ENCODE measurements around the gene CIDEB. TPM values are rescaled to one million over a fixed set of nuclear protein-coding genes. Genes with fewer than 3 reads are reported as not detected.
A peak's percentile ranks its signal among the peaks of the same experiment; 100 is the strongest.

CIDEB gene
- total and polyA plus RNA-seq, 10 of the 15 experiments (the other 5 are each of a cell fraction or from before 2014, with no cell fraction given): 0.34 to 6.3 (median 3.2) TPM

DNA sequence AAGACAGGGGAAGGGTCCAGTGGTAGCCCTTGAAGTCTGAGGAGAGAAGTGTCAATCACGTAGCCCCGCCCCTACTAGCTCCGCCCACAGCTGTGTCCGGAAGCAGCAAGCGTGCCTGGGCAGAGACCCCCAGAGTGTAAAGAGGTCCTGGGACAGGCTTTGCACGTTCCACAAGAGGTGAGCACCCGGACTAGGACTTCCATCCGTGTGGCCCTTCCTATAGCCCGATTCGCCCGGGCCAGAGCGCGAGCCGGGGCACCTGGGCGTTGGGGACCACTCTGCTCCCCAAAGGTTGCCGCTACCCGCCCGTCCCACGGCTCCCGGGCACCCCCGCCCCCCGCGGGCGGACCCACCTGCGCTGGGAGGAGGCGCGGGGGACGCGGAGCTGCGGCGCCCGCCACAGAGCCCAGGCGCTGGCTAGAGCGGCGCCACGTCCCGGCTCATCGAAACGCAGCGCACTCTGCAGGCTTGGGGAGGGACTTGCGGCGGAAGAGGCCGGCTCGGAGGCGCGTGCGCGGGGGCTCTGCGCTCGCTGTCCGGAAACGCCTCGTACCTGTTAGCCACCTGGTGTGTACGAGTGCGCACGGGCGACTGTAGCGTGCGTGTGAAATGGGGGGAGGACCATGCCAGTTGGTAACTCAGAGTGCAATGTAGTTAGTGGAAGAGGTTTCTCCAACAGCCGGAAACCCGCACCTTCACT lies 36.5 kb downstream of the CIDEB start, which contains the start of gene RABGGTA (continued):
- TF ChIP-seq MEF2B (IDR thresholded peaks at IDR 0.05; ENCODE audit: partially characterized antibody, poor library complexity, severe bottlenecking) (peak; percentile 51), KDM1A (IDR thresholded peaks at IDR 0.05; ENCODE audit: borderline replicate concordance) (no peak), SMARCA5 (IDR thresholded peaks at IDR 0.05) (peak; percentile 98), CHD4 (IDR thresholded peaks at IDR 0.05) (no peak), BMI1 (IDR thresholded peaks at IDR 0.05; ENCODE audit: borderline replicate concordance) (no peak), ATF7 (IDR thresholded peaks at IDR 0.05; ENCODE audit: low read depth) (no peak; the same call in none of the 2 replicates), RBBP5 (conservative IDR thresholded peaks at IDR 0.05) (no peak), MXI1 (IDR thresholded peaks at IDR 0.05; ENCODE audit: low read depth, low read length) (peak; percentile 86), IRF4 (IDR thresholded peaks at IDR 0.05; ENCODE audit: low read depth, low read length) (0 out of 2 replicates have a peak, but pooled peaks have one; percentile 7), NRF1 (conservative IDR thresholded peaks at IDR 0.05; ENCODE audit: low read depth, low read length) (peak; percentile 88), HDAC2 (IDR thresholded peaks at IDR 0.05) (no peak), MYC (IDR thresholded peaks at IDR 0.05; ENCODE audit: insufficient read depth, insufficient read length, insufficient replicate concordance, low read length, severe bottlenecking) (peak; percentile 86), NFYB (IDR thresholded peaks at IDR 0.05; ENCODE audit: insufficient read depth, low read depth, low read length) (no peak), IKZF1 (conservative IDR thresholded peaks at IDR 0.05) (peak; percentile 95), CBFB (IDR thresholded peaks at IDR 0.05; ENCODE audit: low read depth) (no peak), KLF5 (IDR thresholded peaks at IDR 0.05; ENCODE audit: partially characterized antibody) (peak; percentile 89), CREB1 (IDR thresholded peaks at IDR 0.05; ENCODE audit: low read depth) (peak; percentile 61; the same call in 1 of the 2 replicates), PAX8 (IDR thresholded peaks at IDR 0.05) (no peak), SP1 (IDR thresholded peaks at IDR 0.05; ENCODE audit: low read depth, low read length) (peak; percentile 53), FOS (IDR thresholded peaks at IDR 0.05; ENCODE audit: borderline replicate concordance, extremely low read depth, insufficient read length) (no peak), TARDBP (IDR thresholded peaks at IDR 0.05; ENCODE audit: borderline replicate concordance) (no peak), PML (IDR thresholded peaks at IDR 0.05; ENCODE audit: low read length) (peak; percentile 87), ZBED1 (IDR thresholded peaks at IDR 0.05; ENCODE audit: borderline replicate concordance) (no peak)
- TF ChIP-seq, protein P1, sequence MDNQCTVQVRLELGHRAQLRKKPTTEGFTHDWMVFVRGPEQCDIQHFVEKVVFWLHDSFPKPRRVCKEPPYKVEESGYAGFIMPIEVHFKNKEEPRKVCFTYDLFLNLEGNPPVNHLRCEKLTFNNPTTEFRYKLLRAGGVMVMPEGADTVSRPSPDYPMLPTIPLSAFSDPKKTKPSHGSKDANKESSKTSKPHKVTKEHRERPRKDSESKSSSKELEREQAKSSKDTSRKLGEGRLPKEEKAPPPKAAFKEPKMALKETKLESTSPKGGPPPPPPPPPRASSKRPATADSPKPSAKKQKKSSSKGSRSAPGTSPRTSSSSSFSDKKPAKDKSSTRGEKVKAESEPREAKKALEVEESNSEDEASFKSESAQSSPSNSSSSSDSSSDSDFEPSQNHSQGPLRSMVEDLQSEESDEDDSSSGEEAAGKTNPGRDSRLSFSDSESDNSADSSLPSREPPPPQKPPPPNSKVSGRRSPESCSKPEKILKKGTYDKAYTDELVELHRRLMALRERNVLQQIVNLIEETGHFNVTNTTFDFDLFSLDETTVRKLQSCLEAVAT (IDR thresholded peaks at IDR 0.05): peak; percentile 54; the same call in 1 of the 2 replicates
- TF ChIP-seq, protein P2, sequence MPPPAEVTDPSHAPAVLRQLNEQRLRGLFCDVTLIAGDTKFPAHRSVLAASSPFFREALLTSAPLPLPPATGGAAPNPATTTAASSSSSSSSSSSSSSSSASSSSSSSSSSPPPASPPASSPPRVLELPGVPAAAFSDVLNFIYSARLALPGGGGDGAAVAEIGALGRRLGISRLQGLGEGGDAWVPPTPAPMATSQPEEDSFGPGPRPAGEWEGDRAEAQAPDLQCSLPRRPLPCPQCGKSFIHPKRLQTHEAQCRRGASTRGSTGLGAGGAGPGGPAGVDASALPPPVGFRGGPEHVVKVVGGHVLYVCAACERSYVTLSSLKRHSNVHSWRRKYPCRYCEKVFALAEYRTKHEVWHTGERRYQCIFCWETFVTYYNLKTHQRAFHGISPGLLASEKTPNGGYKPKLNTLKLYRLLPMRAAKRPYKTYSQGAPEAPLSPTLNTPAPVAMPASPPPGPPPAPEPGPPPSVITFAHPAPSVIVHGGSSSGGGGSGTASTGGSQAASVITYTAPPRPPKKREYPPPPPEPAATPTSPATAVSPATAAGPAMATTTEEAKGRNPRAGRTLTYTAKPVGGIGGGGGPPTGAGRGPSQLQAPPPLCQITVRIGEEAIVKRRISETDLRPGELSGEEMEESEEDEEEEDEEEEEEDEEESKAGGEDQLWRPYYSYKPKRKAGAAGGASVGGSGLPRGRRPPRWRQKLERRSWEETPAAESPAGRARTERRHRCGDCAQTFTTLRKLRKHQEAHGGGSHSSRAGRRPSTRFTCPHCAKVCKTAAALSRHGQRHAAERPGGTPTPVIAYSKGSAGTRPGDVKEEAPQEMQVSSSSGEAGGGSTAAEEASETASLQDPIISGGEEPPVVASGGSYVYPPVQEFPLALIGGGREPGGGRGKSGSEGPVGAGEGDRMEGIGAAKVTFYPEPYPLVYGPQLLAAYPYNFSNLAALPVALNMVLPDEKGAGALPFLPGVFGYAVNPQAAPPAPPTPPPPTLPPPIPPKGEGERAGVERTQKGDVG (CRISPR knock-in tag; IDR thresholded peaks at IDR 0.05): no peak
- TF ChIP-seq, protein P3, sequence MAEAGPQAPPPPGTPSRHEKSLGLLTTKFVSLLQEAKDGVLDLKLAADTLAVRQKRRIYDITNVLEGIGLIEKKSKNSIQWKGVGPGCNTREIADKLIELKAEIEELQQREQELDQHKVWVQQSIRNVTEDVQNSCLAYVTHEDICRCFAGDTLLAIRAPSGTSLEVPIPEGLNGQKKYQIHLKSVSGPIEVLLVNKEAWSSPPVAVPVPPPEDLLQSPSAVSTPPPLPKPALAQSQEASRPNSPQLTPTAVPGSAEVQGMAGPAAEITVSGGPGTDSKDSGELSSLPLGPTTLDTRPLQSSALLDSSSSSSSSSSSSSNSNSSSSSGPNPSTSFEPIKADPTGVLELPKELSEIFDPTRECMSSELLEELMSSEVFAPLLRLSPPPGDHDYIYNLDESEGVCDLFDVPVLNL (IDR thresholded peaks at IDR 0.05; ENCODE audit: low read depth, low read length): no peak
